Nephron (organoid): Measurements from ENCODE around the gene APLP1.

Experiments used
- H3K27ac Mint-ChIP-seq, 3 experiments: 2 replicates each; pipeline ENCODE4 v1.8.0; 2020; ENCODE audit warnings: mixed read lengths in 3 of 3, mild to moderate bottlenecking in 2 of 3, moderate library complexity in 1 of 3
- H3K27me3 Mint-ChIP-seq: 2 replicates; pipeline ENCODE4 v1.8.0; 2021; ENCODE audit warnings: low read depth, mild to moderate bottlenecking, moderate library complexity, mixed read lengths
- H3K36me3 Mint-ChIP-seq: 2 replicates; pipeline ENCODE4 v1.8.0; 2020; ENCODE audit warnings: low read depth, mixed read lengths
- H3K4me1 Mint-ChIP-seq: 2 replicates; pipeline ENCODE4 v1.8.0; 2020; ENCODE audit warnings: mixed read lengths
- H3K4me3 Mint-ChIP-seq, 3 experiments: 2 replicates each; pipeline ENCODE4 v1.8.0; 2020; ENCODE audit warnings: mild to moderate bottlenecking in 3 of 3, mixed read lengths in 3 of 3, moderate library complexity in 2 of 3
- H3K9me3 Mint-ChIP-seq: 2 replicates; pipeline ENCODE4 v1.8.0; 2020; ENCODE audit warnings: mixed read lengths
- CTCF ChIP-seq, 3 experiments: fragments of 200-600 bp; sonication (generic); IDR thresholded peaks; one replicate each; pipeline ENCODE4 v1.5.0; 2021; ENCODE audit warnings: antibody characterized with exemption in 3 of 3; ENCODE audit not compliant: unreplicated experiment in 3 of 3

Gene APLP1

GRCh38 chr19:35868172-35868822 lies at the start of gene APLP1:
Gene APLP1 (plus strand): TSS chr19:35868574. CDS start chr19:35868637, 63 bp downstream.
- peaks cover 41% of the 10 kb centered on the region for H3K27me3 Mint-ChIP-seq
- no peak for TF ChIP-seq CTCF (IDR thresholded peaks at IDR 0.05; ENCODE audit: unreplicated experiment in 3 of 3)
- H3K4me3 Mint-ChIP-seq = peak within 1 kb of the TSS; percentile 81 to 89 (median 88)
- H3K4me1 Mint-ChIP-seq = peaks cover 5% of the 10 kb centered on the region
- H3K9me3 Mint-ChIP-seq = no peaks in the 10 kb centered on the region
- H3K36me3 Mint-ChIP-seq = peaks cover 15% of the 10 kb centered on the region
- peak within 1 kb of the TSS in 2 of 3 experiments; percentile 67 to 78 for H3K27ac Mint-ChIP-seq

GRCh38 chr19:35822579-35822978 lies 45.8 kb upstream of the APLP1 start:
- no peaks in the 10 kb centered on the region for H3K9me3 Mint-ChIP-seq
- peaks cover 4% of the 10 kb centered on the region for H3K36me3 Mint-ChIP-seq
- H3K27me3 Mint-ChIP-seq = peaks cover 18% of the 10 kb centered on the region
- H3K4me3 Mint-ChIP-seq = no peak overlapping the region
- no peak overlapping the region for H3K27ac Mint-ChIP-seq
- no peak for TF ChIP-seq CTCF (IDR thresholded peaks at IDR 0.05; ENCODE audit: unreplicated experiment in 3 of 3)
- no peaks in the 10 kb centered on the region for H3K4me1 Mint-ChIP-seq

GRCh38 chr19:35824150-35824549 lies 44.2 kb upstream of the APLP1 start:
- H3K36me3 Mint-ChIP-seq = peaks cover 8% of the 10 kb centered on the region
- H3K27ac Mint-ChIP-seq = no peak overlapping the region
- H3K9me3 Mint-ChIP-seq = no peaks in the 10 kb centered on the region
- H3K4me1 Mint-ChIP-seq = no peaks in the 10 kb centered on the region
- peaks cover 16% of the 10 kb centered on the region for H3K27me3 Mint-ChIP-seq
- TF ChIP-seq CTCF (IDR thresholded peaks at IDR 0.05; ENCODE audit: unreplicated experiment in 3 of 3) = no peak
- no peak overlapping the region for H3K4me3 Mint-ChIP-seq

GRCh38 chr19:35828692-35829301 lies 39.6 kb upstream of the APLP1 start:
- no peak for TF ChIP-seq CTCF (IDR thresholded peaks at IDR 0.05; ENCODE audit: unreplicated experiment in 3 of 3)
- Mint-ChIP-seq H3K27me3 (peaks cover 29% of the 10 kb centered on the region), H3K4me3 (no peak overlapping the region), H3K4me1 (no peaks in the 10 kb centered on the region), H3K36me3 (peaks cover 4% of the 10 kb centered on the region), H3K9me3 (no peaks in the 10 kb centered on the region), H3K27ac (no peak overlapping the region)

GRCh38 chr19:35830986-35831385 lies 37.4 kb upstream of the APLP1 start:
- Mint-ChIP-seq H3K27me3 (peaks cover 37% of the 10 kb centered on the region), H3K27ac (no peak overlapping the region), H3K4me1 (no peaks in the 10 kb centered on the region), H3K36me3 (peaks cover 4% of the 10 kb centered on the region), H3K9me3 (no peaks in the 10 kb centered on the region), H3K4me3 (no peak overlapping the region)
- no peak for TF ChIP-seq CTCF (IDR thresholded peaks at IDR 0.05; ENCODE audit: unreplicated experiment in 3 of 3)

- TF ChIP-seq CTCF (IDR thresholded peaks at IDR 0.05; ENCODE audit: unreplicated experiment in 3 of 3) = no peak
- Mint-ChIP-seq H3K27ac (no peak overlapping the region), H3K4me1 (no peaks in the 10 kb centered on the region), H3K4me3 (no peak overlapping the region), H3K9me3 (no peaks in the 10 kb centered on the region), H3K36me3 (peaks cover 4% of the 10 kb centered on the region), H3K27me3 (peaks cover 42% of the 10 kb centered on the region)
Observed at GRCh38 chr19:35832054-35832453, 36.3 kb upstream of the APLP1 start.
